AG04450 (cell line): Measurements from ENCODE around the gene GRM8. TPM values are rescaled to one million over a fixed set of nuclear protein-coding genes. Genes with fewer than 3 reads are reported as not detected.

Experiments used
- CTCF ChIA-PET: fragments of 300-600, 350-600 bp; formaldehyde crosslinking; extraction: SDS; loops from one replicate; lab custom pipeline; 2022; ENCODE audit warnings: antibody characterized with exemption, inconsistent platforms; lab: Charles Lee
- POLR2A ChIA-PET: fragments of 350-600 bp; formaldehyde crosslinking; extraction: SDS; loops from one replicate; lab custom pipeline; 2021; ENCODE audit warnings: antibody characterized with exemption, inconsistent platforms; lab: Yijun Ruan, JAX
- DNase-seq: peaks from one replicate; pipeline ENCODE4 v3.0.0-alpha.2; 2011; ENCODE audit warnings: low read depth, low spot score
- H3K27ac ChIP-seq: one replicate; pipeline ENCODE4 v1.5.1; 2012; ENCODE audit warnings: low read depth, low read length, control low read depth
- H3K27me3 ChIP-seq: one replicate; pipeline ENCODE4 v1.6.0; 2012; ENCODE audit warnings: low read length; ENCODE audit not compliant: control insufficient read depth, insufficient read depth
- H3K4me3 ChIP-seq: 2 replicates; pipeline ENCODE4 v1.5.1; 2011; ENCODE audit warnings: mild to moderate bottlenecking, low read depth, low read length, control low read depth
- H3K9me3 ChIP-seq: 2 replicates; pipeline ENCODE4 v1.5.1; 2012; ENCODE audit warnings: low read length; ENCODE audit not compliant: control insufficient read depth, insufficient read depth
- CTCF ChIP-seq: IDR thresholded peaks from 2 replicates; pipeline ENCODE4 v1.5.1; 2011; ENCODE audit warnings: low read depth, low read length, control low read depth, inconsistent platforms
- polyA plus RNA-seq: library from polyadenylated mRNA; depleted of rRNA; stranded (reverse); fragments of >200 nt; gene quantifications from 2 replicates; pipeline ENCODE4 v1.2.3, GENCODE V29; 2011

GRM8 gene
- polyA plus RNA-seq, 1 experiment, result not detected

- Histone ChIP-seq H3K27me3 (no peaks in the 10 kb centered on the region), H3K27ac (no peak overlapping the region), H3K4me3 (no peak overlapping the region), H3K9me3 (no peaks in the 10 kb centered on the region)
- CTCF ChIA-PET, result no interaction called here
- DNase-seq, result no peak
- no peak for TF ChIP-seq CTCF
- POLR2A ChIA-PET, result no interaction called here
Observed at GRCh38 chr7:127233630-127234029, 19.1 kb downstream of the GRM8 start.

- ChIA-PET CTCF (no interaction called here), POLR2A (no interaction called here)
- Histone ChIP-seq H3K4me3 (no peak overlapping the region), H3K27me3 (no peaks in the 10 kb centered on the region), H3K9me3 (no peaks in the 10 kb centered on the region), H3K27ac (no peak overlapping the region)
- no peak for TF ChIP-seq CTCF
- no peak for DNase-seq
Observed at GRCh38 chr7:127231415-127231814, 21.3 kb downstream of the GRM8 start.

DNA sequence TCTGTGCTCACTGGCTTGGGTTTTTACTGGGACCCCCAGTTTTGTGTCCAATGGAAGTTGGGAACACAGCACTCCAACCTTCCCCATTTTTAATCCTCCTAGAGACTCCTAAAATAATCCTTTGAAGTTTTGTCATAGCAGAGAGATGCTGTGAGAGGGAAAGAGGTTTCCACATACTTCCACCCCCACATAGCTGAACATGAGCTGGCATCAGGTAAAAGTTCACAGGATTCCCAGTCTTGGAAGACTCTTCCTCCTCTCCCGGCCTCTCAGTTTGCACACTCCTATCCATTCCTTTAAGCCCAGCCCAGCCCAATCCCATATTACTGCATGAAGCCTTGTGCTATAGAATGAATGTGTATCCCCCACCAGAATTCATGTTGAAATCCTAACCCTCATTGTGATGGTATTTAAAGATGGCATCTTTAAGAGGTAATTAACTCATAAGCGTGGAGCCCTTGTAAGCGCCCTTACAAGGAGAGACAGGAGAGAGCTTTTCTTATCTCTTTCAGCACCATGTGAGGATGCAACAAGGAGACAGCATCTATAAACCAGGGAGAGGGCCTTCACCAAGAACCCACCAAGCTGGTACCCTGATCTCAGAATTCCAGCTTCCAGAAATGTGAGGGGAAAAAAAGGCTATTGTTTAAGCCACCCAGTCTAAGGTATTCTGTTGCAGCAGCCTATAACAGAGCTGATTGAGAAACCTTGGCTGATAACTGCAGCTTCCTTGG lies 22.4 kb downstream of the GRM8 start:
- POLR2A ChIA-PET, result no interaction called here
- CTCF ChIA-PET, result no interaction called here
- no peak for DNase-seq
- TF ChIP-seq CTCF, result no peak
- Histone ChIP-seq H3K4me3 (no peak overlapping the region), H3K9me3 (no peaks in the 10 kb centered on the region), H3K27me3 (no peaks in the 10 kb centered on the region), H3K27ac (no peak overlapping the region)

DNA sequence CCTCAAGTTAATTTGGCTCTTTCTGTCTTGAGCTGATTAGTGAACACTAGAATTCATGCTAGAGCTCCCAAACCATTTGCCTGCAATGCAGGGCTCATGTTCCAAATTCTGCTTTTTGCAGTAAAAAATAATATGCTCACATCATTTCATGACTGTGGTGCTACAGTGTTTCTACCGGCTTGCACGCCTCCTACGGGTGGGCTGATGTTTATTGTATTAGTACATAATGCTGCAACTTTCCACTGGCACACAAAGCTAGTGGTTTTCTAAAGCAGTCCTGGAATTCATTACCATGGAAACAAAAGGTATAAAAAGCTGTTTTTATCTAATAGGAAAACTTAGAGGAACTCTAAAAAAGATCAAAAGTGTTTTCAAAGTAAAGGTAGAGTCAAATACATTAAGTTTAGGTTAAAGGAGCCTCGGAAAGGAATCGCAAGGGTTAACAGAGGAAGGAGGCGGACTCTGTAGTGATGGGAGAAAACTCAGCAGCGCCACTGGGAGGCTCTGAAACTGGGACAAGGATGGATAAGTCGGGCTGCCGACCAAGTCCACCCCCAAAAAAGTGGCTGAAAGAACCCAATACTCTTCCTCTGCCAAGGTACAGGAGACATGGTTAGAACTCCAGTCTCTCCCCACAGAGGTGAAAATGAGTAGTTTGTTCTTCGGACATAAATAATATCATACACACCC lies 25.9 kb downstream of the GRM8 start:
- no peak overlapping the region for H3K27ac ChIP-seq
- no peaks in the 10 kb centered on the region for H3K27me3 ChIP-seq
- POLR2A ChIA-PET, result no interaction called here
- no peak for TF ChIP-seq CTCF
- no peaks in the 10 kb centered on the region for H3K9me3 ChIP-seq
- no peak for DNase-seq
- CTCF ChIA-PET, result no interaction called here
- H3K4me3 ChIP-seq, result no peak overlapping the region

DNA sequence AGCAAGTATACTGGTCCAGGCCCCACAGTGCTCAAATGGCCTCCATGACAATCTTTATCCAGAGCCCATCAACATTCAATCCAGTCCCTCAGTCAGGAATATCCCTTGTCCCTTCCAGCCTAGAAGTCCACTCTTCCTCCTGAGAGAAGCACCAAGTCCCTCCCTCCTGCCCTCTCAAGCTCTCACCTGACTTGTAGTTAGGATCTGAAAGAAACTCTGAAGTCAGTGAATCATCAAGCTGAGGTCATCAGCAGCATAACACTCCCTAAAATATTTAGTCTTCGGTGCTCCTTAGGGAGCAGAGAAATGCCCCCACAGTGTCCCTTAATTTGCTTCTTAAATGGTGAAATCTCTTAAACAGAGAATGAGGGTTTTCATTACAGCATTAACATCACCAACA lies 31.0 kb downstream of the GRM8 start:
- H3K9me3 ChIP-seq, result no peaks in the 10 kb centered on the region
- DNase-seq, result no peak
- no peaks in the 10 kb centered on the region for H3K27me3 ChIP-seq
- no peak overlapping the region for H3K27ac ChIP-seq
- ChIA-PET POLR2A (no interaction called here), CTCF (no interaction called here)
- no peak overlapping the region for H3K4me3 ChIP-seq
- TF ChIP-seq CTCF, result no peak
